HG03103 (cell line): ENCODE data around the gene GPC1.

Experiments
- ATAC-seq: cut with Tn5 transposase; IDR thresholded peaks from one replicate; pipeline ENCODE4 v1.9.1; 2021; ENCODE audit warnings: low read depth; ENCODE audit not compliant: unreplicated experiment

GPC1 gene

GRCh38 chr2:240508832-240509545 is 73.5 kb downstream of the GPC1 start:
- no peak for ATAC-seq

GRCh38 chr2:240509667-240510512 is 74.4 kb downstream of the GPC1 start:
- ATAC-seq, result no peak

GRCh38 chr2:240510513-240511210 is 75.2 kb downstream of the GPC1 start:
- no peak for ATAC-seq

- no peak for ATAC-seq
Measured at GRCh38 chr2:240511351-240512108, 76.1 kb downstream of the GPC1 start.

- ATAC-seq, result no peak
Measured at GRCh38 chr2:240512109-240512485, 76.6 kb downstream of the GPC1 start.

GRCh38 chr2:240512666-240513535 is 77.4 kb downstream of the GPC1 start:
- no peak for ATAC-seq

GRCh38 chr2:240513549-240514287 is 78.3 kb downstream of the GPC1 start:
- peak; percentile 93 for ATAC-seq

- ATAC-seq, result no peak
Measured at GRCh38 chr2:240514631-240515030, 79.2 kb downstream of the GPC1 start.

- ATAC-seq, result no peak
Measured at GRCh38 chr2:240517342-240517741, 81.9 kb downstream of the GPC1 start.
